Heart left ventricle (tissue), 16 donors: ENCODE data around the gene HYCC1. TPM values are rescaled to one million over a fixed set of nuclear protein-coding genes. Genes with fewer than 3 reads are reported as not detected.

Experiments
- ATAC-seq, 4 donors: fragments of 200-7000 bp; cut with Tn5 transposase; one replicate each; pipeline ENCODE4 v1.9.1; 2020 to 2022; ENCODE audit warnings: moderate library complexity in 4 of 4, mild to moderate bottlenecking in 3 of 4, moderate number of reproducible peaks in 1 of 4
- DNase-seq, 5 donors: peaks; one replicate each; pipeline ENCODE4 v3.0.0-alpha.2; 2020
- H3K27ac ChIP-seq, 12 donors: fragments of 200-600 bp; sonication (generic) in 4 of 12; one replicate each; pipeline versions ENCODE4 v1.5.0 to v1.8.0; 2016 to 2022; ENCODE audit warnings: mild to moderate bottlenecking in 2 of 12
- H3K27me3 ChIP-seq, 9 donors: fragments of 200-600 bp; sonication (generic) in 2 of 9; one replicate each; pipeline versions ENCODE4 v1.5.1 to v1.8.0; 2016 to 2022; ENCODE audit warnings: mild to moderate bottlenecking in 3 of 9
- H3K36me3 ChIP-seq, 9 donors: fragments of 200-600 bp; sonication (generic) in 2 of 9; one replicate each; pipeline versions ENCODE4 v1.5.0 to v1.8.0; 2018 to 2022; ENCODE audit warnings: mild to moderate bottlenecking in 2 of 9
- H3K4me1 ChIP-seq, 12 donors: fragments of 200-600 bp; sonication (generic) in 4 of 12; one replicate each; pipeline versions ENCODE4 v1.5.0 to v1.8.0; 2016 to 2022; ENCODE audit warnings: mild to moderate bottlenecking in 3 of 12
- H3K4me3 ChIP-seq, 12 donors: fragments of 200-600 bp; sonication (generic) in 4 of 12; one replicate each; pipeline versions ENCODE4 v1.5.0 to v1.8.0; 2017 to 2022; ENCODE audit warnings: mild to moderate bottlenecking in 9 of 12, moderate library complexity in 4 of 12
- H3K9me3 ChIP-seq, 12 donors: fragments of 200-600 bp; sonication (generic) in 4 of 12; one replicate each; pipeline versions ENCODE4 v1.5.0 to v1.8.0; 2016 to 2022; ENCODE audit warnings: mild to moderate bottlenecking in 1 of 12
- CTCF ChIP-seq, 12 donors: fragments of 200-600 bp; sonication (generic) in 4 of 12; IDR thresholded peaks; one replicate each; pipeline versions ENCODE4 v1.5.0 to v1.8.0; 2018 to 2022; ENCODE audit warnings: antibody characterized with exemption in 12 of 12, mild to moderate bottlenecking in 5 of 12
- POLR2A ChIP-seq, 2 donors: fragments of 450-650 bp; IDR thresholded peaks; one replicate each; pipeline ENCODE4 v1.6.1; 2017; ENCODE audit warnings: antibody characterized with exemption in 2 of 2, mild to moderate bottlenecking in 2 of 2, moderate library complexity in 2 of 2
- WGBS, 4 donors: extraction: QIAGEN DNeasy Blood & Tissue Kit in 2 of 4; methylation state at CpG; one replicate each; pipeline versions ENCODE4 v1.1.5 to v1.1.7; 2013 to 2018; 5-methylcytosine and 5-hydroxymethylcytosine counted together
- intact Hi-C, 10 donors: fragments of 100-400 bp; cut with DNase I; formaldehyde crosslinking; loops; one replicate each; pipeline versions ENCODE4 v1.11.1 to v1.14.2; 2022
- polyA plus RNA-seq, 2 donors: library from polyadenylated mRNA; stranded (reverse); fragments of 200-250 nt; gene quantifications; one replicate each; pipeline ENCODE4 v1.2.3, GENCODE V29; 2013
- total RNA-seq, 9 donors: library from RNA; depleted of rRNA in 2 of 9; stranded (reverse); fragments of >200 nt in 2 of 9; fragmentation: NEBNext Ultra II Directional in 3 of 9; extraction: Animal tissue kit (Norgen Biotek cat#: 25700) in 3 of 9; gene quantifications; one replicate each; pipeline versions ENCODE4 v1.1.0 to v1.2.4, GENCODE V29; 2016 to 2023
- donor health status: ischemic (EF 13 %, LVEDD 7.1; RV severe dilation, severe dysfunction).
- donor health status: healthy with polysubstance abuse.
- donor health status: DM: no; HTN: yes; CAD: no.
- donor health status: DM: no; HTN: no; CAD: no.
- donor health status: ischemic (EF 25% LVEDD 6.9; RV normal size, moderate dysfunction).
- donor health status: ischemic (EF 25% LVEDD 5.7; RV mildly dilated, moderate dysfunction).
- donor health status: healthy.
- donor health status: DM: yes; HTN: yes; CAD: no.
- donor health status: ischemic (EF 35%, LVEDD 5.7; RV mildly dilated, moderate dysfunction).
- donor health status: nonischemic (EF 11% LVEDD 7.7; RV severe dilation, severe dysfunction).
- donor health status: DM: yes; HTN: yes; CAD: no.
- donor health status: PGD.
- donor health status: ischemic (EF 29% LVEDD 5.4; RV normal size, mild dysfunction).
- donor health status: nonischemic (EF 23%, LVEDD 6.1; RV moderate dilation, normal function).

The HYCC1 gene
- total and polyA plus RNA-seq, 11 donors = 6.1 to 48.2 (median 33.2) TPM

GRCh38 chr7:23026164-23026563 lies 12.2 kb upstream of the HYCC1 start:
- Histone ChIP-seq H3K27me3 (no peaks in the 10 kb centered on the region), H3K4me1 (peaks cover 0 to 13% (median 0%) of the 10 kb centered on the region in 12 donors), H3K9me3 (peaks cover 0 to 8% (median 0%) of the 10 kb centered on the region in 12 donors), H3K27ac (no peak overlapping the region), H3K36me3 (no peaks in the 10 kb centered on the region), H3K4me3 (no peak overlapping the region)
- DNase-seq (no peak), ATAC-seq (no peak)
- WGBS, 4 donors = 91 to 95% (median 92%) methylated on average over 4 of the region's 4 CpGs
- intact Hi-C loops = no loop called here
- TF ChIP-seq CTCF (IDR thresholded peaks at IDR 0.05) (no peak), POLR2A (IDR thresholded peaks at IDR 0.05) (no peak)

- DNase-seq (no peak), ATAC-seq (no peak)
- Histone ChIP-seq H3K27ac (no peak overlapping the region), H3K9me3 (peaks cover 0 to 8% (median 0%) of the 10 kb centered on the region in 12 donors), H3K27me3 (no peaks in the 10 kb centered on the region), H3K36me3 (no peaks in the 10 kb centered on the region), H3K4me1 (peaks cover 0 to 30% (median 4%) of the 10 kb centered on the region in 12 donors), H3K4me3 (no peak overlapping the region)
- no peak for TF ChIP-seq POLR2A (IDR thresholded peaks at IDR 0.05)
- no peak for TF ChIP-seq CTCF (IDR thresholded peaks at IDR 0.05)
- intact Hi-C loops = no loop called here
- WGBS, 4 donors = 85 to 98% (median 91%) methylated on average over 2 of the region's 2 CpGs
These were observed 10.5 kb upstream of the HYCC1 start for GRCh38 chr7:23024454-23024853.

GRCh38 chr7:23022851-23023250 lies 8.9 kb upstream of the HYCC1 start:
- H3K36me3 ChIP-seq = no peaks in the 10 kb centered on the region
- no peaks in the 10 kb centered on the region for H3K27me3 ChIP-seq
- H3K4me3 ChIP-seq = no peak overlapping the region
- DNase-seq = no peak
- intact Hi-C loops = no loop called here
- H3K27ac ChIP-seq = no peak overlapping the region
- peaks cover 0 to 8% (median 0%) of the 10 kb centered on the region in 12 donors for H3K9me3 ChIP-seq
- 72 to 87% (median 79%) methylated on average over 2 of the region's 2 CpGs for WGBS, 4 donors
- H3K4me1 ChIP-seq = peaks cover 0 to 40% (median 4%) of the 10 kb centered on the region in 12 donors
- ATAC-seq = no peak
- no peak for TF ChIP-seq POLR2A (IDR thresholded peaks at IDR 0.05)
- no peak for TF ChIP-seq CTCF (IDR thresholded peaks at IDR 0.05)

GRCh38 chr7:23022258-23022769 lies 8.4 kb upstream of the HYCC1 start:
- Histone ChIP-seq H3K27ac (peak overlapping the region in 2 of 12 donors; percentile 3 to 19), H3K4me1 (peaks cover 0 to 46% (median 4%) of the 10 kb centered on the region in 12 donors), H3K9me3 (peaks cover 0 to 8% (median 0%) of the 10 kb centered on the region in 12 donors), H3K36me3 (no peaks in the 10 kb centered on the region), H3K4me3 (peak overlapping the region in 1 of 12 donors; percentile 2), H3K27me3 (no peaks in the 10 kb centered on the region)
- TF ChIP-seq POLR2A (IDR thresholded peaks at IDR 0.05) = no peak
- no peak for TF ChIP-seq CTCF (IDR thresholded peaks at IDR 0.05)
- intact Hi-C loops = no loop called here
- ATAC-seq (peak in 2 of 4 donors; percentile 42 to 45), DNase-seq (no peak)
- 64 to 69% (median 67%) methylated on average over 7 of the region's 7 CpGs for WGBS, 4 donors
